ENCODE measurements around the gene KRTAP12-4.
A peak's percentile ranks its signal among the peaks of the same experiment; 100 is the strongest.
"Not testable (repeated sequence)": the region's sequence is repeated elsewhere in the genome, so short reads cannot be mapped to it uniquely, and the experiment has no call there.

The KRTAP12-4 gene

DNA sequence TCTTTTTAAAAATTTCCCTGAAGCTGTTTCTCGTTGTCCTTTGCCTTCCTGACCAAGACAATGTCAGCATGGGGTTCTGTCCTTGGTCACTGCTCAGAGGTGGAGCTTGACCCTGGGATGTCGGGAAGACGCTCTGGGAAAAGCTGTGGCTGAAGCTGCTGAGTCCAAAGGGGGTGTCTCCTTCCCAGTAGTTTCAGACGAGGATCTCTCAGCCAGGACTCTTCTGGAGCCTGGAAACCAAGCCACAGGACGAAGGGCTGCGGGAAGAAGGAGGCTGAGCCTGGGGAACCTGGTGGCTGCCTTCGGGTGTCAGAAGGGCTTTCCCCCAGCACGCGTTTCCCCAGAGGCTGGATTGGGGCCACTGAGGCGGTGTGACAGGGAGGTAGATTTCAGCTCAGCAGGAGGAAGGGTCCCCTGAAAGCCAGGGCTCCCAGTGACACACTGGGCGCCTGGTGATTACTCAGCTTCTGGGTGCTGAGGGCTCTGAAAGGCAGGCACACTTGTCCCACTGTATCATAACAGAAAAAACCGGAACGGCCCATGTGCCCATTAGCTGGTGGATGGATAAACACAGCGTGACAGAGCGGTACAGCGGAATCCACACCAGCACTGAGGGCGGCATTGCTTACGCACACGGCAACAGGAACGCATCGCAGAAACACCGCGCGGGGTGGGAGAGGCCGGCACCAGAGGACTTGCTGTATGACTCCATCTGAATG lies 32.5 kb upstream of the KRTAP12-4 start:
- DNase-seq (ENCODE audit: low spot score): no peak

- peak; percentile 71 for DNase-seq (ENCODE audit: low spot score)
These were observed 31.7 kb upstream of the KRTAP12-4 start for GRCh38 chr21:44686000-44686781.

GRCh38 chr21:44685050-44685449 lies 30.6 kb upstream of the KRTAP12-4 start:
- not testable (repeated sequence) for DNase-seq (ENCODE audit: low spot score)

GRCh38 chr21:44684483-44684882 lies 30.0 kb upstream of the KRTAP12-4 start:
- no peak for DNase-seq (ENCODE audit: low spot score)

DNA sequence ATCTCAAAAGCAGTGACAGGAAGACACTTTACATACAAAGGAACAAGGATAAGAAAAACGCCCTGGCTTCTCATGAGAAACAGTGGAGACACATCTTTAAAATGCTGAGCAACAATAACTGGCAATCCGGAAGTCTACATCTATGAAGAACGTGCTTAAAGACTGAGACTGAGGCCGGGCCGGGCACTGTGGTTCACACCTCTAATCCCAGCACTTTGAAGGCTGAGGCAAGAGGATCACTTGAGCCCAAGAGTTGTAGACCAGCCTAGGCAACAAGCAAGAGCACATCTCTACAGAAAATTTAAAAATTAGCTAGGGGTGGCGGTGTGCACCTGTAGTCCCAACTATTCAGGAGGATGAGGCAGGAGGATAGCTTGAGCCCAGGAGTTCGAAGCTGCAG lies 29.6 kb upstream of the KRTAP12-4 start:
- no peak for DNase-seq (ENCODE audit: low spot score)

GRCh38 chr21:44682580-44683151 lies 28.2 kb upstream of the KRTAP12-4 start:
- no peak for DNase-seq (ENCODE audit: low spot score)

GRCh38 chr21:44681861-44682579 lies 27.6 kb upstream of the KRTAP12-4 start, which contains the start of gene KRTAP12-1:
Gene KRTAP12-1 (minus strand): TSS chr21:44682163. CDS start chr21:44682123, 40 bp downstream.
- DNase-seq (ENCODE audit: low spot score): no peak

DNA sequence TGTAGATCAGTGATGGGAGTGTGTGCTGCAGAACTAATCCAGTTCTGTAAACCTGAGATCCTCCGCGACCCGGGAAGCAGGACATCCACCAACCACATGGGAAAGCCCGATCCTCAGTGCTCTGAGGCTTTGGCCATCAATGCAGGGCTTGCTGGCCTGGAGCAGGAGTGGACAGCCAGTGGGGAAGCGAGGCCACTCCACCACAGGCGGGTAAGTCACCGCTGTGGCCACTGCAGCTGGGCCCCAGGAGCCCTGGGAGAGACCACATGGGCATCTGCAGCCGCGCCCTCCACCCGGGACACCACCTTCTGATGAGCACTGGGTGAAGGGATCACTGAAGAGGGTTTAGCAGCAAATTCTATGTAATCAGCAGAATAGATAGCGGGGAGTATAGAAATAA lies 26.7 kb upstream of the KRTAP12-4 start:
- no peak for DNase-seq (ENCODE audit: low spot score)

DNA sequence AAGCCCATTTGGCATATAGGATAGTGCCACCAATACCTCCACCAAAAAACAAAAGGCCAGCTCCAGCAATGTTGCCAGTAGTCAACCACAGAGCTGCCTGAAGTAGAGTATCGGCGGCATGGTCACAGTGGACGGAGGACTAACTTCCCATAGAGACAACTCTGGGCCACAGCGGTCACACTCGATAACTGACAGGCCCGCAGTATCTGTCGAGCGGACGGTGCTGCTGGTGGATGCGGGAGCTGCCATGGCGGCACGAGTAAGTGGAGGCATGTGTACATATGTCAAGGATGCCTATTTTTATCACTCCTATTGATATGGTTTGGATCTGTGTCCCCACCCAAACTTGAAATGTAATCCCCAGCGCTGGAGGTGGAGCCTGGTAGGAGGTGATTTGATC lies 23.4 kb upstream of the KRTAP12-4 start:
- DNase-seq (ENCODE audit: low spot score): no peak

DNA sequence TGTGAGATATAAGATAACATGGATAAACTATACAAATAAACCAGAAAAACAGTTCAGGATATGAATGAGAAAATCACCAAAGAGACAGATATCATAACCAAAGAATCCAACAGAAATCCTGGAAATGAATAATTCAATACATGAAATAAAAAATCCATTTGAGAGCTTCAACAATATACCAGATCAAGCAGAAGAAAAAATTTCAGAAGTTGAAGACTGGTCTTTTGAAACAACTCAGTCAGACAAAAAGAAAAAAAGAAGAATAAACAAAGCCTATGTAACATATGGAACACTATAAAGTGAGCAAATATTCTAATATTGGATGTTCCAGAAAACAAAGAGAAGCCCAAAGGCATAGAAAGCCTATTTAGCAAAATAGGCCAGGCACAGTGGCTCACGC lies 17.5 kb upstream of the KRTAP12-4 start:
- no peak for DNase-seq (ENCODE audit: low spot score)

- DNase-seq (ENCODE audit: low spot score): no peak
These were observed 16.4 kb upstream of the KRTAP12-4 start for GRCh38 chr21:44670642-44671432.

- no peak for DNase-seq (ENCODE audit: low spot score)
These were observed 13.2 kb upstream of the KRTAP12-4 start for GRCh38 chr21:44667612-44668011.

DNA sequence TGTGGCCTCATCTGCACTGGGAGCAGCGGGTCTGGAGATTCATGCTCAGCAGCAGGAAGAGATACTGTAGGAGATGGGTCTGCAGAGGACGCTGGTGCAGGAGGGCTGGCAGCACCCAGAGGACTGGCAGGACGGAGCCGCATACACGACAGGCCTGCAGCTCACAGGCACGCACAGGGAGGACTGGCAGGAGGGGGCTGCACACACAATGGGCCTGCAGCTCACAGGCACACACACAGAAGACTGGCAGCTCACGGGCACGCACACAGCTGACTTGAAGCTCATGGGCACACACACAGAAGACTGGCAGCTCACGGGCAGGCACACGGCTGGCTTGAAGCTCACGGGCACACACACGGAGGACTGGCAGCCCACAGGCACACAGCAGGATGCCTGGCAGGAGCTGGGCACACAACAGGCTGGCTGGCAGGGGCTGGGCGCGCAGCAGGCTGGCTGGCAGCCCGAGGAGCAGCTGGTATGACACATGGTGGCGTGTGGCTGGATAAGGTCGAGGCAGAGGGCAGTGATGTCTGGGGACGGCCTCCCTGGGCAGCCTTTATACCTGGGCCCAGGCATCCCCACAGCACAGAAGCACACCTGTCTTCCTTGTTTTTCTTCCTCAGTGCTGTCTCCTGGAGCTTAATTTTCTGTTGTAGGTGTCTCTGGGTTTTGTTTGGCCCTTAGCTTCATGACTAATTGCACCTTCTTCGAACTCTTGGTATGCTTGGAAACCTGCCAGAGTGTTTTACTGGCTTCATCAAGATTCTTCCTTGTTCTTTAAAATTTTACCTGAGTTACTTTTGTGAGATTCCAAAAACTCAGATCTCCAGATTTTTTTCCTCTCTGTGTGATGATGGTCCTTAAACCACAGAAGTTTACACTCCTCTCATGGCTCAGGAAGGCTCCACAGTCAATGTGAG lies 12.2 kb upstream of the KRTAP12-4 start, which contains the start of gene KRTAP12-2:
Gene KRTAP12-2 (minus strand): TSS at position 527 of the 920 bp plus-strand sequence. CDS start 41 bp downstream, at position 486.
- no peak for DNase-seq (ENCODE audit: low spot score)

GRCh38 chr21:44664691-44665090 lies 10.2 kb upstream of the KRTAP12-4 start:
- no peak for DNase-seq (ENCODE audit: low spot score)

- not testable (repeated sequence) for DNase-seq (ENCODE audit: low spot score)
These were observed 7.1 kb upstream of the KRTAP12-4 start for GRCh38 chr21:44661567-44661966.

- DNase-seq (ENCODE audit: low spot score): no peak
These were observed 4.6 kb upstream of the KRTAP12-4 start for GRCh38 chr21:44658913-44659595.

GRCh38 chr21:44658541-44658910 lies 4.1 kb upstream of the KRTAP12-4 start:
- no peak for DNase-seq (ENCODE audit: low spot score)

DNA sequence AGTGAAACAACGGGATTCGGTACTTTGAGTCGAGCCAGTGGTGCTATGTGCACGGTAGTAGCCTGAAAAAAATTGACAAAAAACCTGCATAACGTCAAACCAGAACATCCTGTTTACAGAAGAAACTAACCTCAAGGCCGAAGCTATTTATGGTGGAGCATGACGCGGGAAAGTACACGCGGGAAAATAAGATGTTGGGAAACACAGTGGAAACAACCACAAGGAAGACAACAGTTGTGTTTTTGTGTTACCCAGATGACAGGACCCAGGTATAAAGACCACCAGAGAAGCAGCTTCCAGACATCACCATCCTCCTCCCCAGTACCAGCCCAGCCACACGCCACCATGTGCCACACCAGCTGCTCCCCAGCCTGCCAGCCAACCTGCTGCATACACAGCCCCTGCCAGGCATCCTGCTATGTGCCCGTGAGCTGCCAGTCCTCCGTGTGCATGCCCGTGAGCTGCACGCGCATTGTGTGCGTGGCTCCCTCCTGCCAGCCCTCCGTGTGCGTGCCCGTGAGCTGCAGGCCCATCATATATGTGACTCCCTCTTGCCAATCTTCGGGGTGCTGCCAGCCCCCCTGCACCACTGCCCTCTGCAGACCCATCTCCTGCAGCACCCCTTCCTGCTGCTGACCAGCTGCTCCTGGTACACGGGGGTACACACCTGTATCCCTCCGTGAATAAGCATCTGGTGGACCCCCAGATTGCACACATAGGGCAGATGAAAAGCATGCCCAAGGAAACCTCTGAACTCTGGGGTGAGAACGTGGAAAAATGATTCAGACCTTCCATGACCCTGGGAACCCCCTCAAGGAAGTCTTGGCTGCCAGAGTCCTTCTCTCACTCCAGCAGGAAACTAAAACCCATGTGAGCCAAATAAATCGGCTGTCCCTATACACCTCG lies 3.4 kb upstream of the KRTAP12-4 start, which contains the start of gene KRTAP12-3:
Gene KRTAP12-3 (plus strand): TSS at position 298 of the 906 bp plus-strand sequence. CDS start 48 bp downstream, at position 346.
- no peak for DNase-seq (ENCODE audit: low spot score)
